CD4-positive, alpha-beta memory T cell (primary cell): ENCODE data around the gene PERCC1. TPM values are rescaled to one million over a fixed set of nuclear protein-coding genes. Genes with fewer than 3 reads are reported as not detected.
A peak's percentile ranks its signal among the peaks of the same experiment; 100 is the strongest.

Experiments
- CTCF ChIA-PET: fragments of 350-600 bp; sonication (Branson Sonifier 250); formaldehyde crosslinking; loops from one replicate; lab custom pipeline; 2021; ENCODE audit warnings: inconsistent platforms; ENCODE audit not compliant: partially characterized antibody; lab: Charles Lee
- POLR2A ChIA-PET: fragments of 350-600 bp; sonication (Branson Sonifier 250); formaldehyde crosslinking; loops from one replicate; lab custom pipeline; 2021; ENCODE audit not compliant: partially characterized antibody; lab: Charles Lee
- DNase-seq, 5 donors: peaks; one replicate each; pipeline versions ENCODE4 v3.0.0 to v3.0.0-alpha.2; 2020 to 2022; ENCODE audit warnings: mixed read lengths in 1 of 5
- H3K27ac ChIP-seq: one replicate; pipeline ENCODE4 v1.7.0; 2013; ENCODE audit warnings: low read depth, low read length
- H3K27me3 ChIP-seq: 2 replicates; pipeline ENCODE4 v1.7.0; 2013; ENCODE audit warnings: mild to moderate bottlenecking, low read length, moderate library complexity; ENCODE audit not compliant: insufficient read depth
- H3K36me3 ChIP-seq: 2 replicates; pipeline ENCODE4 v1.7.0; 2013; ENCODE audit warnings: mild to moderate bottlenecking, low read length, moderate library complexity; ENCODE audit not compliant: insufficient read depth
- H3K4me1 ChIP-seq: 2 replicates; pipeline ENCODE4 v1.7.0; 2013; ENCODE audit warnings: mild to moderate bottlenecking, low read length, moderate library complexity; ENCODE audit not compliant: insufficient read depth
- H3K4me3 ChIP-seq, 2 donors: one replicate each; pipeline ENCODE4 v1.7.0; 2013; ENCODE audit warnings: low read length in 2 of 2, mild to moderate bottlenecking in 1 of 2
- H3K9me3 ChIP-seq, 2 donors: one replicate each; pipeline ENCODE4 v1.7.0; 2013; ENCODE audit warnings: low read length in 2 of 2, control low read depth in 1 of 2; ENCODE audit not compliant: control insufficient read depth in 1 of 2
- H3K27ac Mint-ChIP-seq, 7 donors: one replicate each; pipeline ENCODE4 v1.8.0; 2020 to 2021; ENCODE audit warnings: mixed read lengths in 7 of 7, mild to moderate bottlenecking in 6 of 7, inconsistent platforms in 3 of 7, moderate library complexity in 3 of 7
- H3K27me3 Mint-ChIP-seq, 2 donors: one replicate each; pipeline ENCODE4 v1.8.0; 2020 to 2021; ENCODE audit warnings: mixed read lengths in 2 of 2
- H3K36me3 Mint-ChIP-seq, 2 donors: one replicate each; pipeline ENCODE4 v1.8.0; 2020 to 2021; ENCODE audit warnings: mixed read lengths in 2 of 2, inconsistent platforms in 1 of 2, mild to moderate bottlenecking in 1 of 2
- H3K4me1 Mint-ChIP-seq, 4 donors: one replicate each; pipeline ENCODE4 v1.8.0; 2020 to 2021; ENCODE audit warnings: mixed read lengths in 4 of 4, mild to moderate bottlenecking in 1 of 4
- H3K4me3 Mint-ChIP-seq, 8 donors: one replicate each; pipeline ENCODE4 v1.8.0; 2020 to 2021; ENCODE audit warnings: mixed read lengths in 8 of 8, mild to moderate bottlenecking in 7 of 8, moderate library complexity in 6 of 8, inconsistent platforms in 3 of 8
- H3K9me3 Mint-ChIP-seq, 8 donors: one replicate each; pipeline ENCODE4 v1.8.0; 2020 to 2021; ENCODE audit warnings: mixed read lengths in 8 of 8, mild to moderate bottlenecking in 5 of 8, inconsistent platforms in 3 of 8, moderate library complexity in 1 of 8
- intact Hi-C: fragments of 100-400 bp; cut with micrococcal nuclease; formaldehyde crosslinking; loops from one replicate; pipeline ENCODE4 v1.15.1; 2023
- polyA plus RNA-seq, 2 donors: library from polyadenylated mRNA; unstranded; fragments of 300-500 nt; fragmentation: Illumina TruSeq; gene quantifications; one replicate each; pipeline ENCODE4 v1.2.3, GENCODE V29; 2021
- total RNA-seq, 2 experiments: library from RNA; stranded (reverse); gene quantifications; one replicate each; pipeline ENCODE4 v1.2.3, GENCODE V29; 2021

PERCC1 gene
- total and polyA plus RNA-seq, 4 experiments from 2014 or later = 0.49 to 0.50 TPM; not detected in 2

GRCh38 chr16:1422076-1422475 lies 8.8 kb upstream of the PERCC1 start:
- CTCF ChIA-PET = no interaction called here
- Histone ChIP-seq H3K9me3 (no peaks in the 10 kb centered on the region), H3K27ac (peak overlapping the region; percentile 85), H3K36me3 (no peaks in the 10 kb centered on the region), H3K4me1 (peaks cover 12% of the 10 kb centered on the region), H3K4me3 (no peak overlapping the region), H3K27me3 (no peaks in the 10 kb centered on the region)
- Mint-ChIP-seq H3K4me1 (peaks cover 5 to 24% (median 12%) of the 10 kb centered on the region in 4 donors), H3K4me3 (peak overlapping the region in 7 of 8 donors; percentile 15 to 67 (median 36)), H3K9me3 (no peaks in the 10 kb centered on the region), H3K36me3 (peaks cover 0 to 7% of the 10 kb centered on the region in 2 donors), H3K27me3 (peaks cover 0 to 3% of the 10 kb centered on the region in 2 donors), H3K27ac (peak overlapping the region; percentile 77 to 100 (median 84))
- intact Hi-C loops = loop anchor here (5.0 kb wide), 1 partner anchor 115 kb away; no protein-coding TSS in a partner anchor
- POLR2A ChIA-PET = interaction anchor here (0.9 to 3.4 kb wide), 6 partner anchors 11 to 115 kb away, joined by 6 to 23 read pairs (median 18); partner anchors contain the start of genes TELO2 and UBE2I
- DNase-seq = no peak

GRCh38 chr16:1424028-1424427 lies 6.8 kb upstream of the PERCC1 start:
- no peak overlapping the region for H3K4me3 ChIP-seq

GRCh38 chr16:1425616-1426370 lies 5.1 kb upstream of the PERCC1 start:
- no peaks in the 10 kb centered on the region for H3K27me3 Mint-ChIP-seq
- intact Hi-C loops = no loop called here

More at GRCh38 chr16:1424028-1424427, 6.8 kb upstream of the PERCC1 start:
- peaks cover 5 to 24% (median 12%) of the 10 kb centered on the region in 4 donors for H3K4me1 Mint-ChIP-seq
- Histone ChIP-seq H3K4me1 (peaks cover 12% of the 10 kb centered on the region), H3K27ac (no peak overlapping the region), H3K27me3 (no peaks in the 10 kb centered on the region), H3K36me3 (no peaks in the 10 kb centered on the region), H3K9me3 (no peaks in the 10 kb centered on the region)
- peaks cover 0 to 7% of the 10 kb centered on the region in 2 donors for H3K36me3 Mint-ChIP-seq
- no peak for DNase-seq
- ChIA-PET POLR2A (no interaction called here), CTCF (no interaction called here)
- intact Hi-C loops = loop anchor here (5.0 kb wide), 1 partner anchor 113 kb away; no protein-coding TSS in a partner anchor
- H3K9me3 Mint-ChIP-seq = no peaks in the 10 kb centered on the region
- peak overlapping the region in 6 of 7 donors; percentile 36 to 65 (median 47) for H3K27ac Mint-ChIP-seq
- peaks cover 0 to 3% of the 10 kb centered on the region in 2 donors for H3K27me3 Mint-ChIP-seq
- H3K4me3 Mint-ChIP-seq = no peak overlapping the region

GRCh38 chr16:1426734-1427471 lies 4.0 kb upstream of the PERCC1 start:
- Histone ChIP-seq H3K4me1 (no peaks in the 10 kb centered on the region), H3K27ac (no peak overlapping the region), H3K4me3 (no peak overlapping the region), H3K36me3 (no peaks in the 10 kb centered on the region), H3K9me3 (no peaks in the 10 kb centered on the region), H3K27me3 (no peaks in the 10 kb centered on the region)
- no peak overlapping the region for H3K4me3 Mint-ChIP-seq
- ChIA-PET CTCF (interaction anchor here (1.3 kb wide), 1 partner anchor 64 kb away, joined by 3 read pairs; no protein-coding TSS in a partner anchor), POLR2A (no interaction called here)
- H3K27me3 Mint-ChIP-seq = no peaks in the 10 kb centered on the region
- DNase-seq = no peak
- no peaks in the 10 kb centered on the region for H3K9me3 Mint-ChIP-seq
- no peak overlapping the region for H3K27ac Mint-ChIP-seq
- no peaks in the 10 kb centered on the region for H3K36me3 Mint-ChIP-seq
- intact Hi-C loops = no loop called here
- H3K4me1 Mint-ChIP-seq = peaks cover 0 to 2% (median under 1%) of the 10 kb centered on the region in 4 donors

More at GRCh38 chr16:1425616-1426370, 5.1 kb upstream of the PERCC1 start:
- no peak overlapping the region for H3K27ac Mint-ChIP-seq
- Histone ChIP-seq H3K27me3 (no peaks in the 10 kb centered on the region), H3K27ac (no peak overlapping the region), H3K4me1 (peaks cover 4% of the 10 kb centered on the region), H3K36me3 (no peaks in the 10 kb centered on the region), H3K9me3 (no peaks in the 10 kb centered on the region), H3K4me3 (no peak overlapping the region)
- DNase-seq = no peak
- no peak overlapping the region for H3K4me3 Mint-ChIP-seq
- H3K4me1 Mint-ChIP-seq = peaks cover 1 to 8% (median 6%) of the 10 kb centered on the region in 4 donors
- ChIA-PET POLR2A (no interaction called here), CTCF (no interaction called here)
- peaks cover 0 to 3% of the 10 kb centered on the region in 2 donors for H3K36me3 Mint-ChIP-seq
- H3K9me3 Mint-ChIP-seq = no peaks in the 10 kb centered on the region

- CTCF ChIA-PET = interaction anchor here (1.3 kb wide), 1 partner anchor 65 kb away, joined by 3 read pairs; no protein-coding TSS in a partner anchor
- no peak overlapping the region for H3K4me3 ChIP-seq
- H3K27ac ChIP-seq = no peak overlapping the region
Measured at GRCh38 chr16:1427473-1428461, 3.1 kb upstream of the PERCC1 start.

GRCh38 chr16:1428511-1428910 lies 2.4 kb upstream of the PERCC1 start:
- H3K4me1 Mint-ChIP-seq = no peaks in the 10 kb centered on the region
- peak in 2 of 5 donors; percentile 21 to 22 for DNase-seq
- no peaks in the 10 kb centered on the region for H3K4me1 ChIP-seq
- H3K9me3 Mint-ChIP-seq = no peaks in the 10 kb centered on the region
- H3K27me3 Mint-ChIP-seq = no peaks in the 10 kb centered on the region
- no peaks in the 10 kb centered on the region for H3K36me3 ChIP-seq
- CTCF ChIA-PET = interaction anchor here (0.8 kb wide), 1 partner anchor 110 kb away, joined by 3 read pairs; no protein-coding TSS in a partner anchor
- no peak overlapping the region for H3K27ac Mint-ChIP-seq
- POLR2A ChIA-PET = interaction anchor here (1.5 kb wide), 1 partner anchor 8 kb away, joined by 11 read pairs; the partner anchor contains the start of gene UQCC4
- intact Hi-C loops = no loop called here
- no peak overlapping the region for H3K4me3 Mint-ChIP-seq
- H3K4me3 ChIP-seq = no peak overlapping the region
- H3K27me3 ChIP-seq = no peaks in the 10 kb centered on the region
- no peak overlapping the region for H3K27ac ChIP-seq
- no peaks in the 10 kb centered on the region for H3K9me3 ChIP-seq
- H3K36me3 Mint-ChIP-seq = no peaks in the 10 kb centered on the region

More at GRCh38 chr16:1427473-1428461, 3.1 kb upstream of the PERCC1 start:
- H3K4me1 ChIP-seq = no peaks in the 10 kb centered on the region
- no peaks in the 10 kb centered on the region for H3K27me3 ChIP-seq
- Mint-ChIP-seq H3K27ac (no peak overlapping the region), H3K36me3 (no peaks in the 10 kb centered on the region), H3K4me1 (no peaks in the 10 kb centered on the region), H3K4me3 (no peak overlapping the region), H3K9me3 (no peaks in the 10 kb centered on the region), H3K27me3 (no peaks in the 10 kb centered on the region)
- H3K36me3 ChIP-seq = no peaks in the 10 kb centered on the region
- H3K9me3 ChIP-seq = no peaks in the 10 kb centered on the region
- no peak for DNase-seq
- intact Hi-C loops = no loop called here
- POLR2A ChIA-PET = no interaction called here
